GM12878 (cell line): Measurements from ENCODE around the gene TM7SF2. TPM values are rescaled to one million over a fixed set of nuclear protein-coding genes. Genes with fewer than 3 reads are reported as not detected.

Experiments
- ATAC-seq: fragments of 200-7000 bp; cut with Tn5 transposase; 3 replicates; pipeline ENCODE4 v1.9.1; 2020; ENCODE audit warnings: mild to moderate bottlenecking, moderate library complexity
- BruUV-seq: library from RNA; stranded (reverse); fragments of 400-500 nt; replicated peaks from 2 replicates; lab custom pipeline; 2021; lab: Mats Ljungman, UMichigan
- CTCF ChIA-PET: fragments of 300-600 bp; sonication (Branson Sonifier 250); formaldehyde crosslinking; extraction: SDS; loops from one replicate; lab custom pipeline; 2021; ENCODE audit warnings: inconsistent platforms; lab: Yijun Ruan, JAX
- POLR2A ChIA-PET: fragments of 350-600 bp; formaldehyde crosslinking; extraction: SDS; loops from one replicate; lab custom pipeline; 2021; ENCODE audit warnings: inconsistent platforms; lab: Charles Lee
- RAD21 ChIA-PET: fragments of 300-600 bp; sonication (Branson Sonifier 250); formaldehyde crosslinking; loops from one replicate; lab custom pipeline; 2023; ENCODE audit warnings: antibody characterized with exemption; ENCODE audit not compliant: unreplicated experiment; lab: Charles Lee
- SMC1A ChIA-PET: fragments of 300-600 bp; sonication (Branson Sonifier 250); formaldehyde crosslinking; loops from one replicate; lab custom pipeline; 2023; ENCODE audit not compliant: unreplicated experiment, uncharacterized antibody; lab: Charles Lee
- DNase-seq: peaks from one replicate; pipeline ENCODE4 v3.0.0-alpha.2; 2011; ENCODE audit warnings: low read depth, low spot score
- FAIRE-seq: peaks from 3 replicates; lab custom pipeline; 2011; peaks lifted over from hg19 to GRCh38; lab: Jason Lieb, UNC
- H2AFZ ChIP-seq: 2 replicates; pipeline ENCODE4 v1.6.0; 2011; ENCODE audit warnings: low read depth, low read length, control low read depth; ENCODE audit not compliant: control insufficient read depth
- H3K27ac ChIP-seq: 2 replicates; pipeline ENCODE4 v1.5.1; 2011; ENCODE audit warnings: control low read depth; ENCODE audit not compliant: control insufficient read depth, insufficient read depth
- H3K27me3 ChIP-seq, 2 experiments: replicated peaks in 1 of 2; 2 replicates each; pipeline versions ENCODE4 v1.6.0 to v1.6.1; 2011; ENCODE audit warnings: low read length in 1 of 2; ENCODE audit not compliant: control insufficient read depth in 2 of 2, insufficient read depth in 2 of 2
- H3K36me3 ChIP-seq, 2 experiments: 2 replicates each; pipeline ENCODE4 v1.5.1; 2011; ENCODE audit warnings: low read length in 1 of 2; ENCODE audit not compliant: control insufficient read depth in 2 of 2, insufficient read depth in 2 of 2
- H3K4me1 ChIP-seq: 2 replicates; pipeline ENCODE4 v1.6.1; 2011; ENCODE audit warnings: mild to moderate bottlenecking, low read length, moderate library complexity, mixed read lengths; ENCODE audit not compliant: control insufficient read depth, insufficient read depth
- H3K4me2 ChIP-seq: 2 replicates; pipeline ENCODE4 v1.6.0; 2011; ENCODE audit warnings: control low read depth; ENCODE audit not compliant: control insufficient read depth, insufficient read depth
- H3K4me3 ChIP-seq: fragments of 200-600 bp; sonication (generic); 2 replicates; pipeline ENCODE4 v1.5.1; 2016
- H3K79me2 ChIP-seq: 2 replicates; pipeline ENCODE4 v1.6.0; 2011; ENCODE audit warnings: low read length; ENCODE audit not compliant: control insufficient read depth, insufficient read depth
- H3K9ac ChIP-seq: 2 replicates; pipeline ENCODE4 v1.8.0; 2011; ENCODE audit warnings: low read length, control low read depth, mixed read lengths; ENCODE audit not compliant: control insufficient read depth, insufficient read depth
- H3K9me3 ChIP-seq: replicated peaks from 3 replicates; pipeline ENCODE4 v1.5.1; 2011; ENCODE audit warnings: mild to moderate bottlenecking, low read length; ENCODE audit not compliant: control insufficient read depth, insufficient read depth
- H4K20me1 ChIP-seq: 2 replicates; pipeline ENCODE4 v1.6.0; 2011; ENCODE audit not compliant: control insufficient read depth, insufficient read depth
- RAD51 ChIP-seq: fragments of 450-650 bp; IDR thresholded peaks from 2 replicates; pipeline ENCODE4 v1.6.1; 2016; ENCODE audit warnings: moderate library complexity, mild to moderate bottlenecking, inconsistent platforms
- SMAD5 ChIP-seq: IDR thresholded peaks from 2 replicates; pipeline ENCODE4 v1.6.1; 2016; ENCODE audit warnings: antibody characterized with exemption, low read depth
- TAF1 ChIP-seq: IDR thresholded peaks from 2 replicates; pipeline ENCODE4 v1.6.1; 2011; ENCODE audit warnings: mild to moderate bottlenecking, low read depth, low read length, borderline replicate concordance
- YY1 ChIP-seq: IDR thresholded peaks from 2 replicates; pipeline ENCODE4 v1.6.1; 2011; ENCODE audit warnings: low read depth, mild to moderate bottlenecking, low read length
- WGBS: methylation state at CpG from one replicate; pipeline ENCODE4 v1.1.6; 2016; ENCODE audit warnings: low lambda C conversion rate; ENCODE audit not compliant: insufficient replicate concordance, insufficient coverage; ENCODE audit errors: missing lambda C conversion rate; 5-methylcytosine and 5-hydroxymethylcytosine counted together
- in situ Hi-C: fragments of 300-500 bp; cut with MboI; formaldehyde crosslinking; loops from 9 replicates; pipeline ENCODE4 v1.14.3; 2018; ENCODE audit warnings: mixed read lengths
- intact Hi-C: fragments of 100-400 bp; cut with micrococcal nuclease; formaldehyde crosslinking; loops from one replicate; pipeline ENCODE4 v1.14.2; 2022; ENCODE audit not compliant: unreplicated experiment
- polyA plus RNA-seq, 11 experiments: library from polyadenylated mRNA; depleted of rRNA in 4 of 11; unstranded in 6 of 11; stranded (reverse) in 5 of 11; fragments of >200 nt; fragmentation: Nextera tagmentation in 4 of 11; fragmentation: Illumina TruSeq in 1 of 11; extraction: Ambion mirVana in 4 of 11; extraction: Trizol in 1 of 11; gene quantifications; 1 replicate in 1 of 11; 2 replicates in 10 of 11; pipeline versions ENCODE4 v1.2.1 to v1.2.3, GENCODE V29; 2011 to 2016; ENCODE audit warnings: inconsistent platforms in 2 of 11, missing spikeins in 2 of 11, low read depth in 1 of 11
- total RNA-seq, 4 experiments: library from RNA; depleted of rRNA in 3 of 4; stranded (reverse); fragments of >200 nt in 3 of 4; fragmentation: Illumina TruSeq in 1 of 4; extraction: Trizol in 1 of 4; gene quantifications; 2 replicates each; pipeline versions ENCODE4 v1.2.1 to v1.2.3, GENCODE V29; 2013 to 2021
- TF ChIP-seq, protein P1 (sequence below): IDR thresholded peaks from 2 replicates; pipeline ENCODE4 v1.6.1; 2012; ENCODE audit warnings: mild to moderate bottlenecking, low read depth, low read length

TM7SF2 gene
- total and polyA plus RNA-seq, 10 of the 15 experiments (the other 5 are each of a cell fraction or from before 2014, with no cell fraction given): 0.52 to 57.7 (median 20.7) TPM

DNA sequence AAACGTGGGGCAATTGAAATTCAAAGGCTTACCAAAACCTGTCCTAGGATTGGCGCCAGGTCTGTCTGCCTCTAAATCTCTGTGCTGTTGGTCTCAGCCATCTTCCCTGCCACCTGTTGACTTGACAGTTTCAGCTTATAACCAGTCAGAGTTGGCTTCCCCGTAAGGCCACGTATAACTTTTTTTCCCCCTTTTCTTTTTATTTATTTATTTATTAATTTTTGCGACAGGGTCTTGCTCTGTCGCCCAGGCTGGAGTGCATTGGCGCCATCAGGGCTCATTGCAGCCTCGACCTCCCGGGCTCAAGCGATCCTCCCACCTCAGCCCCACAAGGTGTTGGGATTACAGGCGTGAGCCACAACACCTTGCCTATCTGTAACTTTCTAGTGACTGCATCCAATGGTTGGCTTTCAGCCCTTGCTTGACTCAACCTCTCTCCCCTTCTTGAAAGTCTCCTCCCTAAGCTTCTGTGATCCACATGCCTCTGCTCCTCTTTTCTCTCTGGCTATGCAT is 24.0 kb downstream of the TM7SF2 start:
- BruUV-seq: no TSS peak
- peak overlapping the region; percentile 68 for H3K4me2 ChIP-seq

More for the DNA sequence above, 24.0 kb downstream of the TM7SF2 start:
- peak overlapping the region; percentile 99 for H3K4me3 ChIP-seq
- H3K79me2 ChIP-seq: peaks cover 44% of the 10 kb centered on the region
- H3K9ac ChIP-seq: peak overlapping the region; percentile 96
- peak overlapping the region; percentile 80 for H2AFZ ChIP-seq
- ATAC-seq (no peak), FAIRE-seq (no peak), DNase-seq (no peak)
- TF ChIP-seq, protein P1, sequence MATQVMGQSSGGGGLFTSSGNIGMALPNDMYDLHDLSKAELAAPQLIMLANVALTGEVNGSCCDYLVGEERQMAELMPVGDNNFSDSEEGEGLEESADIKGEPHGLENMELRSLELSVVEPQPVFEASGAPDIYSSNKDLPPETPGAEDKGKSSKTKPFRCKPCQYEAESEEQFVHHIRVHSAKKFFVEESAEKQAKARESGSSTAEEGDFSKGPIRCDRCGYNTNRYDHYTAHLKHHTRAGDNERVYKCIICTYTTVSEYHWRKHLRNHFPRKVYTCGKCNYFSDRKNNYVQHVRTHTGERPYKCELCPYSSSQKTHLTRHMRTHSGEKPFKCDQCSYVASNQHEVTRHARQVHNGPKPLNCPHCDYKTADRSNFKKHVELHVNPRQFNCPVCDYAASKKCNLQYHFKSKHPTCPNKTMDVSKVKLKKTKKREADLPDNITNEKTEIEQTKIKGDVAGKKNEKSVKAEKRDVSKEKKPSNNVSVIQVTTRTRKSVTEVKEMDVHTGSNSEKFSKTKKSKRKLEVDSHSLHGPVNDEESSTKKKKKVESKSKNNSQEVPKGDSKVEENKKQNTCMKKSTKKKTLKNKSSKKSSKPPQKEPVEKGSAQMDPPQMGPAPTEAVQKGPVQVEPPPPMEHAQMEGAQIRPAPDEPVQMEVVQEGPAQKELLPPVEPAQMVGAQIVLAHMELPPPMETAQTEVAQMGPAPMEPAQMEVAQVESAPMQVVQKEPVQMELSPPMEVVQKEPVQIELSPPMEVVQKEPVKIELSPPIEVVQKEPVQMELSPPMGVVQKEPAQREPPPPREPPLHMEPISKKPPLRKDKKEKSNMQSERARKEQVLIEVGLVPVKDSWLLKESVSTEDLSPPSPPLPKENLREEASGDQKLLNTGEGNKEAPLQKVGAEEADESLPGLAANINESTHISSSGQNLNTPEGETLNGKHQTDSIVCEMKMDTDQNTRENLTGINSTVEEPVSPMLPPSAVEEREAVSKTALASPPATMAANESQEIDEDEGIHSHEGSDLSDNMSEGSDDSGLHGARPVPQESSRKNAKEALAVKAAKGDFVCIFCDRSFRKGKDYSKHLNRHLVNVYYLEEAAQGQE: no peak
- TF ChIP-seq TAF1 (0 out of 2 replicates have a peak, but pooled peaks have one; percentile 21), RAD51 (no peak), YY1 (peak; percentile 20; the same call in 1 of the 2 replicates), SMAD5 (no peak)
- H3K27ac ChIP-seq: peak overlapping the region; percentile 99
- H3K9me3 ChIP-seq: no peaks in the 10 kb centered on the region
- H3K4me1 ChIP-seq: peaks cover 20% of the 10 kb centered on the region
- 48% methylated on average over 11 of the region's 11 CpGs for WGBS
- ChIA-PET POLR2A (interaction anchor here (0.6 to 3.1 kb wide), 15 partner anchors 11 to 356 kb away, joined by 3 to 28 read pairs (median 7); partner anchors contain the start of genes CAPN1, FAU, MRPL49 and POLA2), CTCF (interaction anchor here (0.9 to 6.7 kb wide), 11 partner anchors 10 to 291 kb away, joined by 3 to 40 read pairs (median 6); partner anchors contain the start of genes CAPN1, CDC42BPG, CDC42EP2 and FAU), SMC1A (interaction anchor here (0.7 to 2.4 kb wide), 11 partner anchors 9 to 287 kb away, joined by 3 to 13 read pairs (median 6); partner anchors contain the start of genes FAU, MRPL49 and ZNHIT2), RAD21 (interaction anchor here (0.7 to 3.0 kb wide), 10 partner anchors 11 to 288 kb away, joined by 3 to 25 read pairs (median 5); partner anchors contain the start of genes ARL2, CAPN1, DPF2 and FAU)
- intact Hi-C loops: loop anchor here (10.0 kb wide), 1 partner anchor 119 kb away; no protein-coding TSS in a partner anchor
- H3K36me3 ChIP-seq: peaks cover 8 to 10% of the 10 kb centered on the region in 2 experiments; a peak in 3 of 4 replicates
- in situ Hi-C loops: no loop called here
- H4K20me1 ChIP-seq: 0 out of 2 replicates have a peak, but pooled peaks cover 4% of the 10 kb centered on the region
- H3K27me3 ChIP-seq: no peaks in the 10 kb centered on the region
